NCI-H2081 (cell line): ENCODE results near the gene RAD51D.
"Not testable (repeated sequence)": the region's sequence is repeated elsewhere in the genome, so short reads cannot be mapped to it uniquely, and the experiment has no call there.

Source experiments
- DNase-seq, 2 experiments: peaks; one replicate each; lab custom pipeline; 2025; lab: John Stamatoyannopoulos, UW

Gene RAD51D

DNA sequence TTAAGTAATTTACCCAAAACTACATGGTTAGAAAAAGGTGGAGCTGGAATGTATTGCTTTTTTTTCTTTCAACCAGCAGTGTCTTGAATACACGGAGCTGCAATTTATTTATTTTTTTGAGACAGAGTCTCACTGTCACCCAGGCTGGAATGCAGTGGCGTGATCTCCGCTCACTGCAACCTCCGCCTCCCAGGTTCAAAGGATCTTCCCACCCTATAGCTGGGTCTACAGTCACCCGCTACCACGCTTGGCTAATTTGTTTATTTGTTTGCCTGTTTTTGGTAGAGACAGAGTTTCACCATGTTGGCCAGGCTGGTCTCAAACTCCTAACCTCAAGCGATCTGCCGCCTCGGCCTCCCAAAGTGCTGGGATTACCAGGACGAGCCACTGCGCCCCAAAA is 29.0 kb downstream of the RAD51D start:
- not testable (repeated sequence) for DNase-seq

DNA sequence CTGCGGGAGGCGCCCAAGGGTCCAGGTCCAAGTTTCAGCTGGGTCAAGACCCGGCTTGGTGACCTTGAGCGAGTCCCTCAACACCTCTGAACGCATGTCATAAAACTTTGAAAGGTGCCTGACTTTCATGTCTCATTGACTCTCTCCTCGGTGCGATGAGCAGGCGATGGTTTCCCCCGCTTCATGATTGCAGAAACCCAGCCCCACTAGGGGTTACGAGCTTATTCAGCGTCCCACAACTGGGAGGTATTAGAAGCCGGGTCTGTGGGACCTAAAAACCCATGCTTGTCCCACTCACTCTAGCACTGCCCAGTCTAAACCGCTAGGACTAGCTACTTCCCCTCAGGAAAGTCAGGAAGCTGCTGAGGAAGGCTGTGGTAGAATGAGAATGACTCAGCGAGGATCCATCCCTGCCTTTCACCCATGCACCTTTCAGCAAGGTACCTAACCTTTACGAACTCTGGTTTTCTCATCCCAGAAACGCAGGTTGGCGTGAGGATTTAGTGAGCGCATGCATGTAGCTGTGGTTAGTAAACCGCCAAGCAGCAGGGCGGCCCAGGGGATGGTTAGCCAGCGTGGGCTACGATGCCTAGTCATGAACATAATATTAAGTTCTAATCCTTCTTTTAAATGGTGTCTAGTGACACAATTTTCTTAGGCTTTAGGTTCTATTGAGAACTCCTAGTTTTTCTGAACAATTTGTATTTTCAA is 29.9 kb downstream of the RAD51D start:
- no peak for DNase-seq

DNA sequence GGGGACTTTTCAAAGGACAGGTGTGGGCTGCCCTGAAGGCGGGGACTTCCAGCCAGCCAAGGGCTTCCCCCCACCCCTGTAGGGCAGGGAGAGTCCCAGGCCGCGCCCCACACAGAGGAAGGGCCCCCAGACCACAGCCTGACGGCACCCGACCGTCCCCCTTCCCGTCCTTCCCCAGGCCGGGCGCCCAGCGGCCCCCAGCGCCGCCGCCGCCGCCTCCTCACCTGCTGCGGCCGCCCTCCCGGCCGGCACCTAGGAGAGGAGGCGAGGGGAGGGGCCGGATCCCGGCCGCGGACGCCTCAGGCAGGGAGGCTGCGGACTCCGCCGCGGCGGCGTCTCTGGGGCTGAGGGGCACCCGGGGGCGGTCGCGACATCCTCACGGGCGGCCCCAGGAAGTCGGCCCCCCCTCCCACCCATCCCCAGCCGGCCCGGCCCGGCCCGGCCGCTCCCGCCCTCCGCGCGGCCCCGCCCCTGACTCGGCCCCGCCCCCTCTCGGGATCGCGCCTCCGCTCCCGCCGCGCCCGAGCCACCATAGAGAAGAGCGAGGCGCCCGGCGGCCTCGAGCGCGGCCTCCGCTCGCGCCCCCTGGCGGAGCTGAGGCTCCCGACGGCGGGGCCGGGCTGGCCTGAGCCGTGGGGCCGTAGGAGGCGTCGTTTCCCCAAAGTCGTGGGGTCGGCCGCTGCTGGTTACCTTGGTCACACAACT is 30.6 kb downstream of the RAD51D start:
- peak; percentile 84 to 87 for DNase-seq

DNA sequence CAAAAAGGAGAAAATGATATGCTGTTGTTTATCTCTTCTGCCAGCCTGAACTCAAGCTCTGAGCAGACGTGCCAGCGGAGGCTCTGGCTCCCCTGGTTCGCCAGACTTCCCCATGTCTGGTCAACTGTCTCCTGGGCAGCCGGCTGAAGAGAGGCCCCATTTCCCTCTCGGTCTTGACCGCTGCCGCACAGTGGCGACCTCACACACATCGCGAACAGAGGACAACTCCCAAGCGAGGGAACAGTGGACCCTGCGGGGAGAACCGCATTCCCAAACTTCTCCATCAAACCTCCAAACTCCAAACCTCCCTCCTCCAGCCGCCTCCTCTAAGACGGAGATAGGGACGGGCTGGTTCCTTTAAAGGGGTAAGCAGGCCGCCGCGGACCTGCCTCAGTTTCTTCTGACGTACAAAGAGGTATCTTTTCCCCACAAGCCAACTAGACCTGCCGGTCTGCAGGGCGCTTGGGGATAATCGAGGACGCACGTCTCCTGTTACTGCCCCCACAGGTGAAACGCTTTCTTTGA is 31.2 kb downstream of the RAD51D start:
- DNase-seq: peak; percentile 34 to 54

DNA sequence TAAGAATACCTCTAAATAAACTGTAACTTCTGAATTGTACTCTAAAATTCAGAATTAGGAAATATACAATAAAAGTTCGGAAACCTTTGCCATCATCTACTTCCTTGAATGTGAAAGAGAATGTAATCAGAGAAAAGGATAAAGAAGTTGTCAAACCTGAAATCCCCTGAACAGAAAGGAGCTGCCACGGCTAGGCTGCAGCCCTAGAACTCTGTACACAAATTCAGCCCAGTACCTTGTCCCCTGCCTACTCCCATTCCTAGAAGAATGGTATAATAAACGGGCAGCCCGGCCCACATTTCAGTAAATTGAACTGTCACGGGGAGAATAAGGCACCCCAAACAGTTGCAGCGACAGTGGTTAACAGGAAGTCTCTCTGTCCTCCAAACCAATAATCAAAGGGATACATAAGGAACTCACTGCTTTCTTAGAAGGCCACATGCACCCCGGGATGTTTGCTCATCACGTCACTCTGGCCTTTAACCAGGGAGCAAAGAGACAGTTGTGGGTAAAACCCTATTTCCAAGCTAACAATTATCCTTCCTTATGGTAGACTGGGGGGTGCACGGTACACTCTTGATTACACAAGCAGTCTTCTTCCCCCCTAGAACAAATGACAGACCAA is 31.8 kb downstream of the RAD51D start:
- DNase-seq: peak in 1 of 2 experiments; percentile 50

DNA sequence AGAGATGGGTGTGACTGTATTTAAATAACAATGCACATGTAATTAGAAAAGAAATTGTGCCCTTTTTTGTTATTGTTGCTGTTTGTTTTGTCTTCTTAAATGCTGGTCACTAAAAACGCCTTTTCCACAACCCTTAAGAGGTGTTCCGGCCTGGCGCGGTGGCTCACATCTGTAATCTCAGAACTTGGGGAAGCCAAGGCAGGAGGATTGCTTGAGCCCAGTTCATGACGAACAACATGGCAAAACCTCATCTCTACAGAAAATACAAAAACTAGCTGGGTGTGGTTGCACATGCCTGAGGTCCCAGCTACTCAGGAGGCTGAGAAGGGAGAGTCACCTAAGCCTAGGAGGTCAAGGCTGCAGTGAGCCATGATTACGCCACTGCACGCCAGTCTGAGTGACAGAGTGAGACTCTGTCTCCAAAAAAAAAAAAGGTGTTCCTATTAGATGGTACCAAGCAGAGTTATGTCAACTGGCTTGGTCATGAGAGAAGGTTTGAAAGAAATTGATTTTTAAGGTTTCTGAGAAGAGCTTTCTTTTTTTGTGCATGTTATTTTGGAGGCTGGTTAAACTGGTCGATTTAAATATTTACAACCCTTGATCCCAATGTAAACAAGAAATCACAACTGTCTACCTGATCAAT is 32.6 kb downstream of the RAD51D start:
- no peak for DNase-seq

DNA sequence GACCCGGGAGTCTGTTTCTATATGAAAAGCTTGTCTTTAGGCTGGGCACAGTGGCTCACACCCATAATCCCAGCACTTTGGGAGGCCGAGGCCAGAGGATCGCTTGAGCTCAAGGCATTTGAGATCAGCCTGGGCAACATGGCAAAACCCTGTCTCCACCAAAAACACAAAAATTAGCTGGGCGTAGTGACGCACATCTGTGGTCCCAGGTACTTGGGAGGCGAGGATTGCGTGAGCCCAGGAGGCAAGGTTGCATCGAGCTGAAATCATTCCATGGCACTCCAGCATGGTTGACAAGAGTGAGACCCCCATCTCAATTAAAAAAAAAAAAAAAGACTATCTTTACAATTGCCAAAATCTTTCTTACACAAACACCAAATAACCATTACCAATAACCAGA is 33.5 kb downstream of the RAD51D start:
- DNase-seq: no peak

DNA sequence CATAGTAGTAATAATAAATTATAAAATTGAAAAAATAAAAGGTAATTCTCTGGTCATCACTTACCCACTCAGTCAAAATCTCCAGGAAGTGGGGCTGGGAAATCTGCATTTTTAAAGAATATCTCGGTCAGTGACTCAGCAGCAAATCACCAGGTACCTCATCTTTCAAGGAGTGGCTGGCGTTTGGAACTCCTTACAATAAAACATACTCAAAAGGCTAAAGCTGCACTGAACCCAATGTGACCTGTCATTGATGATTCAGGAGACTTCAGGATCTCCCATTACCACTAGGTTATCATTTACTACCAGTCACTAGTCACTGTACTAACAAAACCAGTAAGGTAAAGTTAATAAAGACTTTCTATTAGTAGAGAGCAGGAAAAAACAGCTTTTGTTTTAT is 34.7 kb downstream of the RAD51D start:
- no peak for DNase-seq

DNA sequence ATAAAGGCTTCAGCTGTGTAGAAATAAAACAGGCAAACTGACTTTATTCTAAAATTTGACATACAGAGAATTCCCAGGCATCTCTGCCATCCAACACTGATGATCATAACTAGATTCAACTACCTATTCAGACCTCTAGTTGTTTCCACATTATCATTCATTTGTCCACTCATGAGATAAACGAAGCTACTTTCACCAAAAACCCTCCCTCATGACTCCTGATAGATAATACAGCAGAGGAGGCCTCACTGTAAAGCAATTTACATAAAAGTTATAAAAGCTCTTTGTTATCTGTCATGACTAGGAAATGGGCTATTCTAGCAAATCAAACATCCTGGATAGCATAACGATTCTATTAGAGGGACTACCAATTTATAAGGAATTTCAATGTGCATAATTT is 36.6 kb downstream of the RAD51D start:
- DNase-seq: no peak

DNA sequence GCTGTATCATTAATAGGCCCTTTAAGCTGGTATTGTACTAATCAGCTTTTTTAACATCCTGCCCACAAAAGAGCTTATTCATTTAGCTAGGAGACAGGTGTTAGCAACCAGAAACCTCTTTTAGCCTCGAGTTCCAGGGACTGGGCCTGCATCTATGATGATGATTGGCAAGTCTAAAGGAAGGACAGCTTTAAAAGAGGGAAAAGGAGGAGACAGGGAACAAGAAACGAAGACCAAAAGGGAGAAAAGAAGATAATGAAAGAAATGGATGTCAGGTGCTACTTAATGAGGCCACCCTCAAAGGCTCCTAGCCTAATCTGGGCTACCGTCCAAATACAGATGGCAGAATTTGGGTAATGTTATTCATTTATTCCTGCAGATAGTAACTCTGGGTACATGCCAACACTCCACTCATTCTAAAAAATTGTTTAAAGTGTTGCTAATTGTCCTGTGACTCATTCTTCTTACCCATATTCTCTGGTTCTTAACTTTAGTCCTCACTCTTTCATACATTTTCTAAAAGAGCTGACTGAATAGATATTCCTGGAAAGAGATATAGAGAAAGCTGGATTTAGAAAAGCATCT is 37.5 kb downstream of the RAD51D start:
- peak; percentile 43 to 82 for DNase-seq

DNA sequence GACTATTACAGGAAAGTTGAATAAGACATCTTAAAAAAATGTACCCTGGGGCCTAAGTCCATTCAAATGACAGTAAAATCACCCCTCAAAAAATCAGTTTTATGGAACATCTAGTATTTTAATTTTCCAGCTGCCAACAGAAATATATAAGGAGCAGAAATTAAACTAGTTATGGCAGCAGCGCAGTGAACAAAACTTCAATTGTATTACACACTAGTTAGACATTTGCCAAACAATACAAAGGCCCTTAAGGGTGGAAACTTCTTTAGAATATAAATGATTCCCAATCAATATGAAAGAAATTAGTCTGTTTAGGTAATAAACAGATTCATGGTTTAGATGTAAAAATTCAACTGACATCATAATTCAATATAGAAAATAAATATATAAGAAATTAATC is 38.0 kb downstream of the RAD51D start:
- DNase-seq: no peak

DNA sequence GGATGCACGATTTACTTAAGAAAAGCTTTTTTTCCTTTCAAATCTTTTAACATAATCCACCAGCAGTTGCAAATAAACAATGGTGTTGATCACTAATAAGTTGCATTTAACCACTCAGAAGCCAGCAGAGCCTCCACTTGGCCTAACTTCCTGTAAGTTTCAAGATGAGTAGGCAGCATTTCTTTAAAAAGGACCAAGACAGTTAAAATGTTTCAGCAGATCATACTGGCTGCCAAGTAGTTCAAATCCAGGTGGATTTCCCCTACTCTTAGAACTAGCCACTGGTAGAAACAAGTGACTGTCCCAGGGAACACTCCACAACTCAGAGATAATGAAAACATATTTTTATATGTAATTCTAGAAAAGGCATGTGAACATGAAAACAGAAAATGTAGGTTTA is 39.1 kb downstream of the RAD51D start:
- no peak for DNase-seq

DNA sequence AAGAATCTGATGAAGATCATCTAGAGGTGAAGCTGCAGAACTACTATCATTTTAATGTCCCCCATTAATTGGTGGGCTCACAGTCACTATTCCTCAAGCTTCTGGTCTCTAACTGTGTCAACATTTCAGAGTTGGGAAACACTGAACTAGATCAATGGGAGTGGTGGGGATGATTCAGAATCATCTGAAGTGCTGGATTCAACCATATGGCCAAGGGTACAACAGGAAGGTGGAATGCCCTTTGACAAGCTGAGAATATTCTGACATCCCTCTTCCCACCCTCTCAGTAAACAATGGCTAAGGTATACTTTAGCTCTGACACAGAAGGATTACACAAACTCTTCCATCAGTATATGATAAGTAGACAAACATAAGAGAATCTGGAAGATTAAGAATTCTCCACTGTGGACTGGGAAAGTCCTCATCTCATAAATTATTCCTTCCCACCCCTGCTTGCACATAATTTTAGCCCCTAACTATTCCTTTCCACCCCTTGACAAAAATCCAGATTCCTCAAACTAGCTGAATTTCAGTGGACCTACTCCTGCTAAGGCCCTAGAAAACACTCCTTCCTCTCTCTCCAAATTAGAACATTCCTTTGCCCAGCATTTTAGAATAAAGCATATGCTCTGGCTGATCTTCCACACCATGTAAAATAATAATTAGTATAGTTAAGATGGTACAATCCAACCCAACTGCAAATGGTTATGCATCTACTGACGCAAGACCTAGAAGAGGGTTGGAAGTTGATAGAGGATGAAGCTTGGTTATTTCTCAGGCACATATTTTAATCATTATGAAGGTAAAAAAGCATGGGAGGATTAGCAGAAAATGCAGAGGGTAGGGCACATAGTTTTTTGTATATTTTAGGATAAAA is 39.9 kb downstream of the RAD51D start:
- no peak for DNase-seq

DNA sequence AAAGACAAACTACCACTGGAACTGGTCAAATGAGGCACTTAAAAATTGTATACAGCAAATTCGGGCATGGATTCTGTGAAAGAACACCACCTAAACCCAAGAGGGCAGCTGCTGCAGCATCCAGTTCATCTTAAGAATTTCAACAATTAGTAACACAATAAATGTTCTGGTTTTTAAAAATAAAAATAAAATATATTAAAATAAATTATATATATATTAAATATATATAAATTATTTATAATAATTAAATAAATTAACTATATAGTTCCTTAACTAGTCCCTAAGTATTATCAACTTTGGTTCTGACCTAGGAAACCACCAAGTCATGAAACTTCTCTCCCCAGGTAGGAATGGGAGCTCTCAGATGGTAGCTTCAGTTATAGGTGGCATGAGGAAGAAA is 42.8 kb downstream of the RAD51D start:
- no peak for DNase-seq

DNA sequence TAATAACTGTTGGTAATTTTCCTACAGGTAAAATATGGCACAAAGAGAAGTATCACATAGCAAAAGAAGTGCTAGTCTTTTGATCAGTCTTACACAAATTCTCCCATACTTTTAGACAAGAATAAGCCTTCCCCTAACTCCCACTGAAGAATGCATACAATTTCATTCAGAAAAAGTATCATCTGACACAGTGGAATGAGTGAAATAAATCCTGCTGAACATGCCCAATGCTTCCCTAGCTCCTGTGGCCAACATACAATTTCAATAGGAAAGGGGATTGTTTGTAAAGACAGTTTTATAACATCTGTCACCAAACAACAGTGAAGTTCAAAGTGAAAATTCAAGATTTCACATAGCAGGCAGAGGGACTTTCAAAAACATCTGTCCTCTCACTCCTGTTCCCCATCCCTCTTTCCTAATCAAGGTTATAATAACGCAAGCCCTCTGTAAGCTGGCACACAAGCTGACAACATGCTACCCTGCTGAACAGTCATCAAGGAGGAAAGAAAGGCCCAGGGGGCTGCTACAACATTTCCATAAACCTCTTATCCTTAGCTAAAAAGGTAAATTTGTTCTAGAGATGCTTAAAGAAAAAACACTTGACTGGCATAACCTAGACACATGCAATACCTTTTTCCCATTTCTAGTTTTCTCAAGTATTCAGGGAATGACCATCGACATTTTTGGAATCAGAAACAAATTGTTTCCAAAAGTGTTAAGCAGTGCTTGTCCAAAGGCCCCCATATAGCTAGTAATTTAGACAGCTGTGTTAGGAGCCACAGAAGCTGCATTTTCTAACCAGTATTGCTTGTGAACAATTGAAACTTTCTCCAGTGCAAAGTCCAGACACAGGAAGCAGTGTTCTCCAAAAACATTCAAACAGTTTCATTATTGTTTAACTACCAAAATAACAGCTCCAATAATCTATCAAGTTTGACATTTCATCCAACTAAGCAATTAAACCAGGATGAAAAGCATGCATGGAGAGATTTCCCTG is 44.7 kb downstream of the RAD51D start:
- no peak for DNase-seq

DNA sequence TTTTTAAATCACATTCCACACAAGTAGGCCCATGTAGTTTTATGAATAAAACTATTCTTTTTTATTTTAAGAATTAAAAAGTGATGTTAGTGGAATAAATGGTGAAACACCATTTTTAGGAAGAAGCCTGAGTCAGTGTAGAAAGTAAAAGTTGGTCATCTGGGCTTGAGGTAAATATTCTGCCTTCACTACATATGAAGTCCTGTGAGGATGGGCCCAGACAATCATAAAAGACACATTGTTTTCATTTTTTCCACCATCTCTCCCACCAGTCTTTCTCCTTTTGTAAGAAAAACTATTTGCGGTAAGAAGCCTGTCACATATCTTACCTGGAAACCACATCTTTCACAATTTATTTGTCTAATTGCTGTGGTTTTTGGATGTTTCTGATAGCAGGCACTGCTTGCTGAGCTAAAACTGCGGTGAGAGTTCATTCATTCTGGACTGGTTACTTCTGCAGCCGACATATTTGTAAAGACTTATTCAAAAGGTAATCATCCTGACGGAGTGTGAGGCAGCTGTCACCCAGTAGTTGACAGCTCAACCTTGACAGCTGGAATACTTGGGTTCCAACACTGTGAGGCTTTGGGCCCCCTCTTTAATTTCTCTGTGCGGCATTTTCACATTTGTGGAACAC is 45.6 kb downstream of the RAD51D start:
- DNase-seq: no peak

DNA sequence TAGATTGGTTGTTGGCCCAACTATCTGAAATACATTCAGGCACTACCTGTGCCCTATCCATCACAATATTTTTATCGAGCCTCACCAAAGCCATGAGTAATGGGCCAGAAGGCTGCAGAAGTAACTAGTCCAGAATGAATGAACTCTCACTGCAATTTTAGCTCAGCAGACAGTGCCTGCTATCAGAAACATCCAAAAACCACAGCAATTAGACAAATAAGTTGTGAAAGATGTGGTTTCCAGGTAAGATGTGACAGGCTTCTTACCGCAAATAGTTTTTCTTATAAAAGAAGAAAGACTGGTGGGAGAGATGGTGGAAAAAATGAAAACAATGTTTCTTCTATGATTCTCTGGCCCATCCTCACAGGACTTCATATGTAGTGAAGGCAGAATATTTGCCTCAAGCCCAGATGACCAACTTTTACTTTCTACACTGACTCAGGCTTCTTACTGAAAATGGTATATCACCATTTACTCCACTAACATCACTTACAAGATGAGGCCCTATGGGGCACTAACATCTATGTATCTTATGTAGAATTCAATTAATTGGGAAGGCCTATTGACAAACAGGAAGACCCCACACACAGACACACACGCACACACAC is 46.4 kb downstream of the RAD51D start:
- DNase-seq: no peak

DNA sequence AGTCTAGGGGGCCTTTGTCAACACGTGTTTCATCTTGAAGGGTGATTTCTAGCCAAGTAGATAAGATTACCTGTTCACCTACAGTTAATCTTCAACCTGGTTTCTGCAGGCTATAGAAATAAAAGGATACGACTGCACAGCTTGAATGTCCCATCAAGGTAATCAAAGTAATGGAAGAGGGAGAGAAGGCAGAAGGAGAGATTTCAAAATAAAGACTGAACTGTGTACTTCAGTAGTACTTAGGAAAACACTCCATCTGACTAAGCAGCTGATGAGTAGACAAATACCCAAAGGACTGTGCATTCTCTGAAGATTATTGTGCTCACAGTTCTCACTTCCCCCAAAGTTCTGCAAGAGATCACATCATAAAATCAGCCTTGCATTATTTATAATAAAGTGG is 50.3 kb downstream of the RAD51D start:
- DNase-seq: no peak

DNA sequence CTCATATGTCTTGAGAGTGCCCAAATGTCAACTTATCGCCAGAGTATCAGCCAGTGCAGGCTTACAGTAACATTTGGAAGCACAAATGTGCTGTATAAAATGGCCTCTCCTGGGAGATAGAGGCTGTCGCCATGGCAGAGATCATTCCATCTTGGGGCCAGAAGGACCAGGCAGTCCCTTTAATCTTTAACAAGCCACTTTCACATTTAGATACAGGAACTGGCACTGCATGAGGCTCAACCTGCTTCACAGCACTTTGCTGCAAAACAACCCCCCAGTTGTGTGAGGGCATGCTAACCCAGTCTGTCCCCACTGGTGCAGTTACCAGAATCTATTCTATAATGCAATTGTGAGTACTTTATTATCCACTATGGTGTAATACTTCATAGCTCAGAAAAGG is 51.4 kb downstream of the RAD51D start:
- DNase-seq: no peak
